Retina (tissue), 1 donor: ENCODE results near the gene ASB7.

Experiments
- DNase-seq: peaks from one replicate; pipeline ENCODE4 v3.0.0-alpha.2; 2016

The ASB7 gene

GRCh38 chr15:100598655-100599054 is 3.7 kb upstream of the ASB7 start:
- DNase-seq: no peak

- DNase-seq: no peak
Measured at GRCh38 chr15:100601163-100601562, 1.2 kb upstream of the ASB7 start.

GRCh38 chr15:100601617-100602063 is 749 bp upstream of the ASB7 start:
- no peak for DNase-seq

- no peak for DNase-seq
Measured at GRCh38 chr15:100602823-100603393, 519 bp downstream of the ASB7 start.

- DNase-seq: no peak
Measured at GRCh38 chr15:100612539-100612938, 10.2 kb downstream of the ASB7 start.

GRCh38 chr15:100613208-100613607 is 10.8 kb downstream of the ASB7 start:
- no peak for DNase-seq

GRCh38 chr15:100614336-100614735 is 11.9 kb downstream of the ASB7 start:
- DNase-seq: no peak

GRCh38 chr15:100614918-100615317 is 12.5 kb downstream of the ASB7 start:
- no peak for DNase-seq

- DNase-seq: no peak
Measured at GRCh38 chr15:100615801-100616200, 13.4 kb downstream of the ASB7 start.

- DNase-seq: no peak
Measured at GRCh38 chr15:100616700-100617099, 14.3 kb downstream of the ASB7 start.

- DNase-seq: no peak
Measured at GRCh38 chr15:100623301-100623700, 20.9 kb downstream of the ASB7 start.

- DNase-seq: peak; percentile 80
Measured at GRCh38 chr15:100627789-100628395, 25.5 kb downstream of the ASB7 start.

GRCh38 chr15:100628746-100629145 is 26.4 kb downstream of the ASB7 start:
- no peak for DNase-seq

GRCh38 chr15:100631831-100632230 is 29.4 kb downstream of the ASB7 start:
- DNase-seq: no peak

- DNase-seq: no peak
Measured at GRCh38 chr15:100633763-100634075, 31.3 kb downstream of the ASB7 start.

- DNase-seq: no peak
Measured at GRCh38 chr15:100635406-100636071, 33.1 kb downstream of the ASB7 start.

GRCh38 chr15:100638177-100638730 is 35.9 kb downstream of the ASB7 start:
- DNase-seq: no peak

GRCh38 chr15:100642213-100642949 is 40.0 kb downstream of the ASB7 start:
- DNase-seq: no peak

GRCh38 chr15:100642950-100643338 is 40.6 kb downstream of the ASB7 start:
- DNase-seq: no peak

GRCh38 chr15:100645671-100646070 is 43.3 kb downstream of the ASB7 start:
- no peak for DNase-seq

GRCh38 chr15:100648951-100649350 is 46.6 kb downstream of the ASB7 start:
- DNase-seq: peak; percentile 54

GRCh38 chr15:100650685-100651084 is 48.3 kb downstream of the ASB7 start:
- no peak for DNase-seq

- no peak for DNase-seq
Measured at GRCh38 chr15:100651253-100651652, 48.9 kb downstream of the ASB7 start.

- no peak for DNase-seq
Measured at GRCh38 chr15:100652116-100652515, 49.7 kb downstream of the ASB7 start.
